H9 (cell line): Measurements from ENCODE around the gene RBFOX2. TPM values are rescaled to one million over a fixed set of nuclear protein-coding genes. Genes with fewer than 3 reads are reported as not detected.

Experiments used
- DNase-seq: peaks from one replicate; pipeline ENCODE4 v3.0.0-alpha.2; 2017
- H2AFZ ChIP-seq: one replicate; pipeline ENCODE4 v1.6.1; 2013; ENCODE audit warnings: mild to moderate bottlenecking, low read length, control low read depth, moderate library complexity
- H2AK5ac ChIP-seq: 2 replicates; pipeline ENCODE4 v1.6.1; 2013; ENCODE audit warnings: low read length, control low read depth, mixed read lengths; ENCODE audit not compliant: insufficient read length
- H2BK120ac ChIP-seq: one replicate; pipeline ENCODE4 v1.6.1; 2013; ENCODE audit warnings: low read depth, mild to moderate bottlenecking, low read length, control low read depth, inconsistent platforms; ENCODE audit not compliant: poor library complexity, severe bottlenecking
- H2BK12ac ChIP-seq: 2 replicates; pipeline ENCODE4 v1.6.1; 2013; ENCODE audit warnings: low read length, control low read depth, mixed read lengths, low read depth; ENCODE audit not compliant: insufficient read length
- H2BK15ac ChIP-seq: 2 replicates; pipeline ENCODE4 v1.6.1; 2013; ENCODE audit warnings: low read depth, low read length, control low read depth
- H2BK20ac ChIP-seq: one replicate; pipeline ENCODE4 v1.6.1; 2013; ENCODE audit warnings: low read depth, mild to moderate bottlenecking, low read length, control low read depth, inconsistent platforms; ENCODE audit not compliant: poor library complexity, severe bottlenecking
- H2BK5ac ChIP-seq: 2 replicates; pipeline ENCODE4 v1.6.1; 2013; ENCODE audit warnings: low read length, control low read depth, mixed read lengths; ENCODE audit not compliant: insufficient read length
- H3K14ac ChIP-seq: 2 replicates; pipeline ENCODE4 v1.6.1; 2013; ENCODE audit warnings: low read length, control low read depth; ENCODE audit not compliant: insufficient read depth
- H3K18ac ChIP-seq: 2 replicates; pipeline ENCODE4 v1.6.1; 2013; ENCODE audit warnings: low read depth, mild to moderate bottlenecking, mixed read lengths, low read length, control low read depth; ENCODE audit not compliant: insufficient read length
- H3K23ac ChIP-seq: 2 replicates; pipeline ENCODE4 v1.6.1; 2013; ENCODE audit warnings: low read length, control low read depth, mixed read lengths, low read depth; ENCODE audit not compliant: insufficient read length
- H3K23me2 ChIP-seq: 2 replicates; pipeline ENCODE4 v1.6.1; 2013; ENCODE audit warnings: low read depth, mild to moderate bottlenecking, mixed read lengths, low read length, control low read depth; ENCODE audit not compliant: insufficient read length, poor library complexity, severe bottlenecking
- H3K27ac ChIP-seq: 2 replicates; pipeline ENCODE4 v1.5.1; 2013; ENCODE audit warnings: low read length, control low read depth, mixed read lengths, low read depth; ENCODE audit not compliant: insufficient read length
- H3K27me3 ChIP-seq: 2 replicates; pipeline ENCODE4 v1.6.1; 2013; ENCODE audit warnings: low read length, control low read depth, inconsistent platforms; ENCODE audit not compliant: insufficient read depth
- H3K4ac ChIP-seq: 2 replicates; pipeline ENCODE4 v1.6.1; 2013; ENCODE audit warnings: low read depth, mild to moderate bottlenecking, control low read depth, inconsistent platforms, low read length, moderate library complexity
- H3K4me1 ChIP-seq: 2 replicates; pipeline ENCODE4 v1.6.1; 2013; ENCODE audit warnings: low read length, control low read depth, inconsistent platforms; ENCODE audit not compliant: insufficient read depth
- H3K4me2 ChIP-seq: 2 replicates; pipeline ENCODE4 v1.6.1; 2013; ENCODE audit warnings: low read length, control low read depth, mixed read lengths; ENCODE audit not compliant: insufficient read length, insufficient read depth
- H3K56ac ChIP-seq: 2 replicates; pipeline ENCODE4 v1.6.1; 2013; ENCODE audit warnings: low read depth, mild to moderate bottlenecking, mixed read lengths, low read length, control low read depth; ENCODE audit not compliant: insufficient read length
- H3K79me1 ChIP-seq: 2 replicates; pipeline ENCODE4 v1.6.1; 2013; ENCODE audit warnings: low read depth, mild to moderate bottlenecking, moderate library complexity, low read length, control low read depth, inconsistent platforms; ENCODE audit not compliant: insufficient read depth, poor library complexity, severe bottlenecking
- H3K79me2 ChIP-seq: 2 replicates; pipeline ENCODE4 v1.6.1; 2013; ENCODE audit warnings: low read length, control low read depth, inconsistent platforms; ENCODE audit not compliant: insufficient read depth
- H3K9ac ChIP-seq: 2 replicates; pipeline ENCODE4 v1.6.1; 2013; ENCODE audit warnings: low read length, control low read depth, mixed read lengths; ENCODE audit not compliant: insufficient read length; ENCODE audit errors: extremely low read depth
- H3K9me3 ChIP-seq: one replicate; pipeline ENCODE4 v1.6.1; 2013; ENCODE audit warnings: low read depth, low read length, inconsistent platforms; ENCODE audit not compliant: control insufficient read depth
- H3T11ph ChIP-seq: one replicate; pipeline ENCODE4 v1.6.1; 2013; ENCODE audit warnings: mild to moderate bottlenecking, low read length, control low read depth, inconsistent platforms
- H4K20me1 ChIP-seq: one replicate; pipeline ENCODE4 v1.6.1; 2013; ENCODE audit not compliant: control insufficient read depth, insufficient read length, insufficient read depth
- H4K5ac ChIP-seq: 2 replicates; pipeline ENCODE4 v1.6.1; 2013; ENCODE audit warnings: low read depth, mild to moderate bottlenecking, mixed read lengths, low read length, control low read depth; ENCODE audit not compliant: insufficient read length
- H4K8ac ChIP-seq: replicated peaks from 2 replicates; pipeline ENCODE4 v1.6.1; 2013; ENCODE audit warnings: low read length, control low read depth, mixed read lengths, low read depth; ENCODE audit not compliant: insufficient read length
- H4K91ac ChIP-seq: 2 replicates; pipeline ENCODE4 v1.6.1; 2013; ENCODE audit warnings: low read depth, mild to moderate bottlenecking, moderate library complexity, mixed read lengths, low read length, control low read depth; ENCODE audit not compliant: insufficient read length
- H3K27ac Mint-ChIP-seq, 3 experiments: 2 replicates in 2 of 3; 3 replicates in 1 of 3; pipeline ENCODE4 v1.8.0; 2020 to 2021; ENCODE audit warnings: mixed read lengths in 3 of 3, mild to moderate bottlenecking in 1 of 3, moderate library complexity in 1 of 3
- H3K27me3 Mint-ChIP-seq: 2 replicates; pipeline ENCODE4 v1.8.0; 2021; ENCODE audit warnings: low read depth, mild to moderate bottlenecking, moderate library complexity, mixed read lengths
- H3K36me3 Mint-ChIP-seq, 3 experiments: 2 replicates in 2 of 3; 3 replicates in 1 of 3; pipeline ENCODE4 v1.8.0; 2020 to 2021; ENCODE audit warnings: low read depth in 3 of 3, mixed read lengths in 3 of 3; ENCODE audit not compliant: insufficient read depth in 1 of 3
- H3K4me1 Mint-ChIP-seq, 2 experiments: 2 replicates each; pipeline ENCODE4 v1.8.0; 2020; ENCODE audit warnings: mixed read lengths in 2 of 2
- H3K4me3 Mint-ChIP-seq, 2 experiments: 2 replicates in 1 of 2; 3 replicates in 1 of 2; pipeline ENCODE4 v1.8.0; 2020 to 2021; ENCODE audit warnings: mild to moderate bottlenecking in 2 of 2, mixed read lengths in 2 of 2, moderate library complexity in 1 of 2
- H3K9me3 Mint-ChIP-seq, 2 experiments: 2 replicates in 1 of 2; 3 replicates in 1 of 2; pipeline ENCODE4 v1.8.0; 2020; ENCODE audit warnings: mild to moderate bottlenecking in 2 of 2, mixed read lengths in 2 of 2, moderate library complexity in 1 of 2
- WGBS: extraction: QIAGEN DNeasy Blood & Tissue Kit; methylation state at CpG from one replicate; pipeline ENCODE4 v1.1.7; 2013; ENCODE audit warnings: missing lambda C conversion rate, low lambda C conversion rate, mixed read lengths; ENCODE audit not compliant: insufficient read length; ENCODE audit errors: extremely low coverage; 5-methylcytosine and 5-hydroxymethylcytosine counted together
- total RNA-seq: library from RNA; stranded (reverse); gene quantifications from 2 replicates; pipeline ENCODE4 v1.2.1, GENCODE V29; 2021
- TF ChIP-seq, protein P1 (sequence below): fragments of 200-600 bp; sonication (generic); conservative IDR thresholded peaks from 3 replicates; pipeline ENCODE4 v1.8.0; 2021; ENCODE audit warnings: antibody characterized with exemption, mild to moderate bottlenecking

RBFOX2 gene
- total RNA-seq, 1 experiment from 2014 or later, result 84.7 TPM

DNA sequence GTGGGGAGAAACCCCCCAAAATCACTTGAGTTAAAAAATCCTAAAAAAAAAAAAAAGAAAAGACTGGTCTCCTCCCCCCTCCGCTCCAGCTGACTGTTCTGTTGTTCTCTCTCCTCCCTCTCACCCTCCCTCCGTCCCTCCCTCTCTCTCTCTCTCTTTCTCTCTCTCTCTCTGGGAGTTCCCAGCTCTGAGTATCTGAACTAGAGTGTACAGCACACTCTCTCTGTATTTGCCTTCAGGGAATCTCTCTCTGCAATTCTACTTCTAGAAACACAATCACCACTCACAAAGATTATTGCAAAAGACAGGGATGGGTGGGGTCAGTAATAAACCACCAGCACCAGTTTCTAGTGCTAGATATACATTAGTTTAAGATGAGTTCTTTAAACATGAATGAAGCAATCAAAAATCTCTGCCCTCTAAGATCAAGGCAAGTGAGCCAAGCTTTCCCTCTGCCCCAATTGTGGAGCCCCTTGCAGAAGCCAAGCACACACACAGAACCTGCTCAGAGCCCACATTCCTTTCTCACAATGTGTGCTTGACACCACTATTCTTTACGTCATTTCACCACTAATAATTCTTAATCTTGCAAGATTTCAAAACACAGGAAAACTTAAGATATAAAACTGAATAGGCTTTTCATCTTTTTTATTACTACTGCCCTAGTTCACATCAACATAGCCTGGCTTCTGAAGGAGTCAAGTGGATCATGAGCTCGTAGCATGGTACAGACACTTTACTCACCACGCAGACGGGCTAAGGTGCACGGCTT lies 133.5 kb downstream of the RBFOX2 start:
- H3K36me3 Mint-ChIP-seq, result peaks cover 0 to 5% (median 0%) of the 10 kb centered on the region in 3 experiments; a peak in 2 of 7 replicates
- H3K4me1 Mint-ChIP-seq, result peaks cover 36 to 38% of the 10 kb centered on the region in 2 experiments

More for the DNA sequence above, 133.5 kb downstream of the RBFOX2 start:
- no peak for DNase-seq
- no peaks in the 10 kb centered on the region for H3K23me2 ChIP-seq
- no peak overlapping the region for H3T11ph ChIP-seq
- peaks cover 11% of the 10 kb centered on the region for H3K79me1 ChIP-seq
- no peak overlapping the region for H4K5ac ChIP-seq
- H3K4me3 Mint-ChIP-seq, result no peak overlapping the region
- no peaks in the 10 kb centered on the region for H3K9me3 ChIP-seq
- no peak overlapping the region for H4K91ac ChIP-seq
- no peak overlapping the region for H3K56ac ChIP-seq
- no peak overlapping the region for H4K8ac ChIP-seq
- peaks cover 4% of the 10 kb centered on the region; the same call in 1 of the 2 replicates for H3K79me2 ChIP-seq
- TF ChIP-seq, protein P1, sequence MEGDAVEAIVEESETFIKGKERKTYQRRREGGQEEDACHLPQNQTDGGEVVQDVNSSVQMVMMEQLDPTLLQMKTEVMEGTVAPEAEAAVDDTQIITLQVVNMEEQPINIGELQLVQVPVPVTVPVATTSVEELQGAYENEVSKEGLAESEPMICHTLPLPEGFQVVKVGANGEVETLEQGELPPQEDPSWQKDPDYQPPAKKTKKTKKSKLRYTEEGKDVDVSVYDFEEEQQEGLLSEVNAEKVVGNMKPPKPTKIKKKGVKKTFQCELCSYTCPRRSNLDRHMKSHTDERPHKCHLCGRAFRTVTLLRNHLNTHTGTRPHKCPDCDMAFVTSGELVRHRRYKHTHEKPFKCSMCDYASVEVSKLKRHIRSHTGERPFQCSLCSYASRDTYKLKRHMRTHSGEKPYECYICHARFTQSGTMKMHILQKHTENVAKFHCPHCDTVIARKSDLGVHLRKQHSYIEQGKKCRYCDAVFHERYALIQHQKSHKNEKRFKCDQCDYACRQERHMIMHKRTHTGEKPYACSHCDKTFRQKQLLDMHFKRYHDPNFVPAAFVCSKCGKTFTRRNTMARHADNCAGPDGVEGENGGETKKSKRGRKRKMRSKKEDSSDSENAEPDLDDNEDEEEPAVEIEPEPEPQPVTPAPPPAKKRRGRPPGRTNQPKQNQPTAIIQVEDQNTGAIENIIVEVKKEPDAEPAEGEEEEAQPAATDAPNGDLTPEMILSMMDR, result no peak
- no peaks in the 10 kb centered on the region for H3K27me3 Mint-ChIP-seq
- WGBS, result no CpG with 5 or more reads among the region's 7 CpGs
- no peak overlapping the region for H3K9ac ChIP-seq
- H3K27me3 ChIP-seq, result no peaks in the 10 kb centered on the region
- no peak overlapping the region for H2BK5ac ChIP-seq
- no peak overlapping the region for H3K4ac ChIP-seq
- H2AFZ ChIP-seq, result no peak overlapping the region
- no peak overlapping the region for H3K18ac ChIP-seq
- H3K4me1 ChIP-seq, result peaks cover 7% of the 10 kb centered on the region; the same call in 1 of the 2 replicates
- H4K20me1 ChIP-seq, result no peaks in the 10 kb centered on the region
- H3K9me3 Mint-ChIP-seq, result no peaks in the 10 kb centered on the region
- H3K27ac Mint-ChIP-seq, result peak overlapping the region in 1 of 3 experiments; percentile 42; a peak in 1 of 7 replicates
- no peak overlapping the region for H2BK12ac ChIP-seq
- H2BK120ac ChIP-seq, result no peak overlapping the region
- no peak overlapping the region for H3K27ac ChIP-seq
- no peak overlapping the region for H2BK15ac ChIP-seq
- no peak overlapping the region for H3K14ac ChIP-seq
- H2BK20ac ChIP-seq, result no peak overlapping the region
- no peak overlapping the region for H2AK5ac ChIP-seq
- H3K23ac ChIP-seq, result no peak overlapping the region
- H3K4me2 ChIP-seq, result no peak overlapping the region
